Stimulated activated CD4-positive, alpha-beta T cell treated with anti-CD3 and anti-CD28 coated beads, Interleukin-15, amount 100 ng/mL, for 48 hours (primary cell): ENCODE data around the gene FICD.
"Not testable (repeated sequence)": the region's sequence is repeated elsewhere in the genome, so short reads cannot be mapped to it uniquely, and the experiment has no call there.

Experiments used
- DNase-seq, 2 donors: peaks; one replicate each; pipeline ENCODE4 v3.0.0-alpha.2; 2020; ENCODE audit warnings: low read depth in 2 of 2

Gene FICD

GRCh38 chr12:108538146-108538545, 23.1 kb downstream of the FICD start:
- DNase-seq, result no peak

GRCh38 chr12:108538616-108539195, 23.6 kb downstream of the FICD start:
- no peak for DNase-seq

- DNase-seq, result no peak
Observed at GRCh38 chr12:108542320-108542719, 27.2 kb downstream of the FICD start.

GRCh38 chr12:108543652-108544051, 28.6 kb downstream of the FICD start:
- DNase-seq, result no peak

- DNase-seq, result no peak
Observed at GRCh38 chr12:108547686-108548085, 32.6 kb downstream of the FICD start.

GRCh38 chr12:108548954-108549521, 34.0 kb downstream of the FICD start:
- DNase-seq, result no peak

- no peak for DNase-seq
Observed at GRCh38 chr12:108551535-108551934, 36.5 kb downstream of the FICD start.

- DNase-seq, result no peak
Observed at GRCh38 chr12:108553799-108554198, 38.7 kb downstream of the FICD start.

GRCh38 chr12:108555383-108555782, 40.3 kb downstream of the FICD start:
- not testable (repeated sequence) for DNase-seq

GRCh38 chr12:108559007-108559655, 44.1 kb downstream of the FICD start:
- no peak for DNase-seq

GRCh38 chr12:108559748-108560147, 44.7 kb downstream of the FICD start:
- no peak for DNase-seq

GRCh38 chr12:108560321-108560721, 45.2 kb downstream of the FICD start:
- no peak for DNase-seq

- DNase-seq, result peak; percentile 63 to 74
Observed at GRCh38 chr12:108560752-108561719, 46.0 kb downstream of the FICD start, which contains the start of gene SART3. TSS of gene SART3 (minus strand) at chr12:108561173. CDS start at chr12:108561154, 19 bp downstream.

- no peak for DNase-seq
Observed at GRCh38 chr12:108561852-108562347, 46.8 kb downstream of the FICD start.

GRCh38 chr12:108562348-108563135, 47.5 kb downstream of the FICD start, which contains the start of gene ISCU:
TSS of gene ISCU (plus strand) at chr12:108562596. CDS start at chr12:108562623, 27 bp downstream.
- peak; percentile 96 to 98 for DNase-seq

GRCh38 chr12:108563136-108563803, 48.2 kb downstream of the FICD start:
- DNase-seq, result peak; percentile 70 to 84

GRCh38 chr12:108563804-108564151, 48.7 kb downstream of the FICD start:
- no peak for DNase-seq

- no peak for DNase-seq
Observed at GRCh38 chr12:108564724-108565123, 49.6 kb downstream of the FICD start.

- no peak for DNase-seq
Observed at GRCh38 chr12:108565146-108565545, 50.1 kb downstream of the FICD start.

GRCh38 chr12:108565976-108566375, 50.9 kb downstream of the FICD start:
- DNase-seq, result peak in 1 of 2 donors; percentile 57
